HEK293T (cell line): ENCODE results near the gene IL4I1.

Experiments
- ARNT ChIP-seq: fragments of 450-650 bp; IDR thresholded peaks from 2 replicates; pipeline ENCODE4 v1.6.1; 2017; ENCODE audit warnings: mild to moderate bottlenecking
- BHLHE40 ChIP-seq: fragments of 450-650 bp; IDR thresholded peaks from 2 replicates; pipeline ENCODE4 v1.6.1; 2016; ENCODE audit warnings: mild to moderate bottlenecking, moderate library complexity, borderline replicate concordance
- ELF4 ChIP-seq: fragments of 450-650 bp; IDR thresholded peaks from 2 replicates; pipeline ENCODE4 v1.6.1; 2017; ENCODE audit warnings: antibody characterized with exemption
- FOXA1 ChIP-seq: fragments of 450-650 bp; IDR thresholded peaks from 2 replicates; pipeline ENCODE4 v1.6.1; 2016; ENCODE audit warnings: mild to moderate bottlenecking
- FOXM1 ChIP-seq: fragments of 450-650 bp; IDR thresholded peaks from 2 replicates; pipeline ENCODE4 v1.6.1; 2017; ENCODE audit warnings: mild to moderate bottlenecking, borderline replicate concordance
- L3MBTL2 ChIP-seq: fragments of 450-650 bp; conservative IDR thresholded peaks from 2 replicates; pipeline ENCODE4 v1.6.1; 2016; ENCODE audit warnings: mild to moderate bottlenecking
- PKNOX1 ChIP-seq: fragments of 450-650 bp; IDR thresholded peaks from 2 replicates; pipeline ENCODE4 v1.6.1; 2016
- SP1 ChIP-seq: fragments of 450-650 bp; IDR thresholded peaks from 2 replicates; pipeline ENCODE4 v1.6.1; 2017
- SUZ12 ChIP-seq: fragments of 450-650 bp; IDR thresholded peaks from 2 replicates; pipeline ENCODE4 v1.6.1; 2016; ENCODE audit warnings: mild to moderate bottlenecking
- TARDBP ChIP-seq: fragments of 450-650 bp; IDR thresholded peaks from 2 replicates; pipeline ENCODE4 v1.6.1; 2016

GRCh38 chr19:49850487-49851342 is 46.0 kb downstream of the IL4I1 start, which contains the start of gene PTOV1:
- TF ChIP-seq ELF4 (no peak), L3MBTL2 (no peak), ARNT (peak; percentile 48; the same call in 1 of the 2 replicates), SP1 (no peak), FOXA1 (no peak), FOXM1 (peak; percentile 61; the same call in 1 of the 2 replicates), SUZ12 (no peak), TARDBP (no peak), BHLHE40 (no peak; the same call in 1 of the 2 replicates), PKNOX1 (no peak)
